ENCODE results near the gene GLYR1.

The GLYR1 gene

DNA sequence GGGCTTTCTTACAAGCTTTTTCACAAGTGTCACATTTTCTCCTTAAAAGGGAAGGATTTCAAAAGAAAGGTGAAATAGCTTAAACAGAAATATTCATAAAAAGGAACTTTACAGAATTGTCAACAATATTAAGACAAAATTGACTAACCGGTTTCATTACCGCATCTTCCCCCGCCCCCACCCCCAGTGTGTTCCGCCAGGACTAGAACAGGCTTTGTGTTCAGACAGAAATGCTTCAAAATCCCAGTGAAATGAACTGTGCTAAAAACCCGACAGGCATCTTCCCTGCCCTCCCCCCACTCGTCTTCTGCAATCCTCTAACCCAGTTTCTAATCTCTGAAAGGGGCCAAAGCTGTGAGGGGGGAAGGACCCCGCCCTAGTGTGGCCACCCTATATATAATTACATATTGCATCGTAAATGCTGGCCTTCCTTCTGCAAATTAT, 43.7 kb downstream of the GLYR1 start:
- H3K4me2 ChIP-seq (ENCODE audit: low read length): peak overlapping the region; percentile 85
- H3K36me3 ChIP-seq (ENCODE audit: insufficient read depth, low read length): peaks cover 21% of the 10 kb centered on the region
- no peaks in the 10 kb centered on the region for H3K79me2 ChIP-seq (ENCODE audit: insufficient read depth, low read length)
- no peaks in the 10 kb centered on the region for H3K9me2 ChIP-seq (ENCODE audit: low read depth, low read length)
- no peak for TF ChIP-seq EZH2 (IDR thresholded peaks at IDR 0.05; ENCODE audit: borderline replicate concordance, low read length)
- TF ChIP-seq, protein P1, sequence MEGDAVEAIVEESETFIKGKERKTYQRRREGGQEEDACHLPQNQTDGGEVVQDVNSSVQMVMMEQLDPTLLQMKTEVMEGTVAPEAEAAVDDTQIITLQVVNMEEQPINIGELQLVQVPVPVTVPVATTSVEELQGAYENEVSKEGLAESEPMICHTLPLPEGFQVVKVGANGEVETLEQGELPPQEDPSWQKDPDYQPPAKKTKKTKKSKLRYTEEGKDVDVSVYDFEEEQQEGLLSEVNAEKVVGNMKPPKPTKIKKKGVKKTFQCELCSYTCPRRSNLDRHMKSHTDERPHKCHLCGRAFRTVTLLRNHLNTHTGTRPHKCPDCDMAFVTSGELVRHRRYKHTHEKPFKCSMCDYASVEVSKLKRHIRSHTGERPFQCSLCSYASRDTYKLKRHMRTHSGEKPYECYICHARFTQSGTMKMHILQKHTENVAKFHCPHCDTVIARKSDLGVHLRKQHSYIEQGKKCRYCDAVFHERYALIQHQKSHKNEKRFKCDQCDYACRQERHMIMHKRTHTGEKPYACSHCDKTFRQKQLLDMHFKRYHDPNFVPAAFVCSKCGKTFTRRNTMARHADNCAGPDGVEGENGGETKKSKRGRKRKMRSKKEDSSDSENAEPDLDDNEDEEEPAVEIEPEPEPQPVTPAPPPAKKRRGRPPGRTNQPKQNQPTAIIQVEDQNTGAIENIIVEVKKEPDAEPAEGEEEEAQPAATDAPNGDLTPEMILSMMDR (IDR thresholded peaks at IDR 0.05; ENCODE audit: low read length): no peak
- peak overlapping the region; percentile 31 for H3K27ac ChIP-seq (ENCODE audit: low read depth, low read length, poor library complexity, severe bottlenecking)
- H3K9ac ChIP-seq (ENCODE audit: low read length): peak overlapping the region; percentile 65; the same call in 1 of the 2 replicates
- no peaks in the 10 kb centered on the region for H4K20me1 ChIP-seq (ENCODE audit: insufficient read depth, low read length)
- no peak overlapping the region for H2AFZ ChIP-seq (ENCODE audit: low read length)
- peak overlapping the region; percentile 80 for H3K4me3 ChIP-seq (ENCODE audit: low read depth, low read length, poor library complexity, severe bottlenecking)
- H3F3A ChIP-seq (ENCODE audit: insufficient read depth, low read length): no peaks in the 10 kb centered on the region
- no peaks in the 10 kb centered on the region for H3K27me3 ChIP-seq (ENCODE audit: insufficient read depth, low read length)
- peaks cover 16% of the 10 kb centered on the region for H3K4me1 ChIP-seq (ENCODE audit: insufficient read depth, low read length, severe bottlenecking)
- H3K9me3 ChIP-seq (ENCODE audit: low read length): no peaks in the 10 kb centered on the region

DNA sequence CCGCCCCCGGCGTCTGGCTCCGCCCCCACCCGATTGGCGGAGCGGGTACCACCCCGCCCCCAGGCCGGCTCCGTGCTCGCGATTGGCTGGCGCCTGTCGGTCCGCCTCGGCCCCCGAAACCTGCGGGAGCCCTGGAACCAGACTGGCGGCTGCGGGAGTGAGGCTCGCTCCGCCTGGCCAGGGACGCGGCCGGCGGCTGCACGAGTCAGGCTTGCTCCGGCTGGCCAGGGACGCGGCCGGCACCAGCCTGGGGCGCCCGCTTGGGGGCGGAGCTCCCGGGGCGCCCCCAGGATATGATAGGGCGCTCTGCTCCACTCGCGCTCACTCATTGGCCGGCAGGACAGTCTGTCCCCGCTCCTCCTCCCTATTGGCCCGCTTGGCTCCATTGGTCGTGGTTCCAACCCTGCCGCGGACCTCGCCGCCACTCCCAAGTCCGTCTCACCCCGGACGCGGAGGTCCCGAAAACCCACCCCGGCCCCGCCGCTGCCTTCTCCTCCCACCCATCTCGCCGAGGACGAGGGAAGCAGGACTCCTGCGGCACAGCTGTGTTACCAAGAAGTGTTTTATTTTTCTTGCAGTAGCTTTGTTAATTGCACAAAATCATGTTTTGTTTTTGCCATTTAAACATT, 44.3 kb downstream of the GLYR1 start:
- Histone ChIP-seq H3F3A (ENCODE audit: insufficient read depth, low read length) (no peaks in the 10 kb centered on the region), H3K27me3 (ENCODE audit: insufficient read depth, low read length) (no peaks in the 10 kb centered on the region), H3K36me3 (ENCODE audit: insufficient read depth, low read length) (peaks cover 19% of the 10 kb centered on the region), H3K9me3 (ENCODE audit: low read length) (no peaks in the 10 kb centered on the region), H3K4me3 (ENCODE audit: low read depth, low read length, poor library complexity, severe bottlenecking) (peak overlapping the region; percentile 80), H4K20me1 (ENCODE audit: insufficient read depth, low read length) (no peaks in the 10 kb centered on the region), H3K27ac (ENCODE audit: low read depth, low read length, poor library complexity, severe bottlenecking) (peak overlapping the region; percentile 31), H3K9ac (ENCODE audit: low read length) (peak overlapping the region; percentile 65), H2AFZ (ENCODE audit: low read length) (no peak overlapping the region), H3K4me1 (ENCODE audit: insufficient read depth, low read length, severe bottlenecking) (peaks cover 16% of the 10 kb centered on the region), H3K9me2 (ENCODE audit: low read depth, low read length) (no peaks in the 10 kb centered on the region), H3K4me2 (ENCODE audit: low read length) (peak overlapping the region; percentile 85), H3K79me2 (ENCODE audit: insufficient read depth, low read length) (no peaks in the 10 kb centered on the region)
- TF ChIP-seq, protein P1 (IDR thresholded peaks at IDR 0.05; ENCODE audit: low read length): no peak
- TF ChIP-seq EZH2 (IDR thresholded peaks at IDR 0.05; ENCODE audit: borderline replicate concordance, low read length): no peak

DNA sequence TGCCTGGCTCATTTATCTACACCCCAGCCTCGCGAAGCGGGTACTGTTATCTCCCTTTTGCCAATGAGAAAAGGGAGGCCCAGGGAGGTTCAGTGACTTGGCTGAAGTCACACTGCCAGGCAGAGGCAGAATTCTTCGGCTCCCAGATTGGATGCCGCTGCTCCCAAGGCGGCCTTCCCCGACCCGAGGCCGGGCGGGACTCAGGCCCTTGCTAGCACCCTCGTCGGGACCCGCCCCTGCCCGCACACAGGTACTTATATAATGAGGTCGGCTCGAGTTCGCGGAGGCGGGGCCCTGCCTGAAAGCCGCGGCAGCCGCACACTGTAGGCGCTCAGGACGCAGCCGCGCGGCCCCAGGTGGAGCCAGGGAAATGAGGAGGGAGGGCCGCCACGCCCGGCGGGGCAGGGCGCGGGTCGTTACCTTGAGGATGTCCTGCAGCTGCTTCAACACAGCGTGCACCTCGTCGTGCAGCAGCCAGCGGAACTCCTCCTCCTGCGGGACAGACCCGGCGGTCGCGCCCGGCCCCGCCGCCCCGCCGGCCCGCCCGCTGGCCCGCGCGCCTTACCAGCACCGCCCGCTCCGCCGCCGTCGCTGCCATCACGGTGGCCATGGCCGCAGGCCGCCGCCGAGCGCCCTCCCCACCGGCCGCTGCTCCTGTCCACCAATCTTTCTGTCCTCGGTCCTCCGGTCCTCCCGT, 45.0 kb downstream of the GLYR1 start, which contains the start of gene ROGDI:
Gene ROGDI, minus strand, starts transcription at position 672 of the 697 bp plus-strand sequence. Its CDS starts 62 bp downstream, at position 610.
- peak within 1 kb of the TSS; percentile 85 for H3K4me2 ChIP-seq (ENCODE audit: low read length)
- H3K4me3 ChIP-seq (ENCODE audit: low read depth, low read length, poor library complexity, severe bottlenecking): peak within 1 kb of the TSS; percentile 80
- no peaks in the 10 kb centered on the region; the same call in 1 of the 2 replicates for H3K27me3 ChIP-seq (ENCODE audit: insufficient read depth, low read length)
- H3K79me2 ChIP-seq (ENCODE audit: insufficient read depth, low read length): no peaks in the 10 kb centered on the region
- H3K9me2 ChIP-seq (ENCODE audit: low read depth, low read length): no peaks in the 10 kb centered on the region
- peak within 1 kb of the TSS; percentile 31 for H3K27ac ChIP-seq (ENCODE audit: low read depth, low read length, poor library complexity, severe bottlenecking)
- H3K4me1 ChIP-seq (ENCODE audit: insufficient read depth, low read length, severe bottlenecking): peaks cover 16% of the 10 kb centered on the region
- peak within 1 kb of the TSS; percentile 65 for H3K9ac ChIP-seq (ENCODE audit: low read length)
- no peaks in the 10 kb centered on the region for H4K20me1 ChIP-seq (ENCODE audit: insufficient read depth, low read length)
- H2AFZ ChIP-seq (ENCODE audit: low read length): no peak within 1 kb of the TSS
- H3F3A ChIP-seq (ENCODE audit: insufficient read depth, low read length): no peaks in the 10 kb centered on the region
- TF ChIP-seq EZH2 (IDR thresholded peaks at IDR 0.05; ENCODE audit: borderline replicate concordance, low read length): no peak
- TF ChIP-seq, protein P1 (IDR thresholded peaks at IDR 0.05; ENCODE audit: low read length): no peak
- H3K36me3 ChIP-seq (ENCODE audit: insufficient read depth, low read length): peaks cover 12% of the 10 kb centered on the region
- no peaks in the 10 kb centered on the region for H3K9me3 ChIP-seq (ENCODE audit: low read length)

All from OCI-LY1 (cell line).